Measurements from ENCODE around the gene CCDC106.

The CCDC106 gene

DNA sequence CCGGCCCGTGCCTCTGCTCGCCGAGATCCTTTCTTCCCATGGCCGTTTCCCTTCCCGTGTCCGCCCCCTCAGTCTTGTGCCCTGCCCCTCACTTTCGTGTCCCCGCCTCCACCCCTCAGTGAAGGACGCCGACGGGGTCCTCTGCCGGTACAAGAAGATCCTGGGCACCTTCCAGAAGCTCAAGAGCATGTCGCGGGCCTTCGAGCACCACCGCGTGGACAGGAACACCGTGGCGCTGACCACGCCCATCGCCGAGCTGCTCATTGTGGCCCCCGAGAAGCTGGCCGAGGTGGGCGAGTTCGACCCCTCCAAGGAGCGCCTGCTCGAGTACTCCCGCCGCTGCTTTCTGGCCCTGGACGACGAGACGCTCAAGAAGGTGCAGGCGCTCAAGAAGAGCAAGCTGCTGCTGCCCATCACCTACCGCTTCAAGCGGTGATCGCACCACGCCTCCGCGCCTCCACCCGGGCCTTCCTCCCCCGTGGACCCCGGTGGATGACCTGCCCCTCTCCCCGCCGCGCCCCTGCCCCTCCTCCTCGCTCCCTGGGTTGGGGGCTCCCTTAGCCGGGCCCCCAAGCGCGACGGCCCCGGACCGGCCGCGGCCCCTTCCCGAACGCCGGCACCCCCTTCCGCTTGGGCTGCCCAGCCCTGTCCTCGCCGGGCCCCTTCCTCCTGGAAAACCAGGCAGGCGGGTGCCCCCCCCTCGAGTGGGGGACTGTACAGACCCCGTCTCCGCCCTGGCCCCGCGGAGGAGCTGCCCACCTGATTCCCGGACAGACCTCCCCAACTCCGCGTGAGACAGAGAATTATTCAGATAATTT is 4.5 kb downstream of the CCDC106 start:
- DNase-seq, result no peak

DNA sequence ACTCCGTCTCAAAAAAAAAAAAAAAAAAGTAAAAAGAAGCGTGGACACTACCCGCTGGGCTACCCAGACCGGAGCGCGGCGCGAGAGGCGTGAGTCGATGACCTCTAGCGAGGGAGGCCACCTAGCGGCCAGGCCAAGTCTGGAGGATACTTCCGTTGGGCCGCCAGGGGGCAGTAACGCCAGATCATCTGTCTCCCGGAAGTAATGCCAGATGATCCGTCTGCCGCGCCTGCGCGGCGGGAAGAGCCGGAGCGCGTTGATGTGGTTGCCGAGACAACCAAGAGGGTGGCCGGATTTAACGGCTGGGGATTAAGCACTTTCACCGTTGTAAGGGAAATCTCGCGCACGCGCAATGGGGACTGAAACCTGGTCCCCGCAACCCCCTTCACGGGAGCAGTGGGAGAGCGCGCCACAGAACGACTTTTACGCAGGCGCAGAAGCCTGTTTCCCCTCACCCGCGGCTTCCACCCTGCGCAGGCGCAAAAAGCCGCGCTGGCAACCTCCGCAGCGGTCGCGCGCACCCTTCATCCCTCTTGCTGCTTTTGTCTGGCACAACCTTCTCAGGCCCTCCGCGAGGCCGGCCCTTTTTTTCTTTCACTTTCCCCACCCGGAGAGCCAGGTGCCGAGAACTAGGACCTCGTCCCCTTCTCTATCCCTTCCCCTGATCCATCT is 5.8 kb downstream of the CCDC106 start:
- peak; percentile 98 to 99 for DNase-seq

DNA sequence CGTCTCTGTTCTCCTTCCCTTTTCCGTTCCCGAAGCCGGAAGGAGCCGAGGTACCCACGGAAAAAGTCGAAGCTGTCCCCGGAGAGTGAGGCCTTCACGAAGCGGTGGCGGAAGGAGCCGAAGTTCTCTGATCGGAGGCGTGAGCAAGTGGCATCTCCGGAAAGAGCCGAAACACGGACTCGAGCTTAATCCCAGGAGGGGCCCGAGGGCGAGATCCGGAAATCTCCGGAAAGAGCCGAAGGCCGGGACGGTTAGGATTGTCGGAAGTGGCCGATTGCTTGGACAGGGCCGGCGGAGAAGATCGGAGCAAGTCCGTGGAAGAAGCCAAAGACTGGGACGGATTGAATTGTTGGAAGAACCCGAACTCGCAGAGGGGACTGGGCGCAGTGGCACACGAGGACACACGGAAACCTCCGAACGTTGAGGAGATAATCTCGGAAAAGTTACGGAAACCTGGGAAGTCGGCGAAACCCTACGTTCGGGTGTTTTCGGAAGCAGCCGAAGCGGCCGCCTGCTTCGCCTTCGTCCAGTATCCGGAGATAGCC is 6.4 kb downstream of the CCDC106 start:
- DNase-seq, result peak; percentile 98

DNA sequence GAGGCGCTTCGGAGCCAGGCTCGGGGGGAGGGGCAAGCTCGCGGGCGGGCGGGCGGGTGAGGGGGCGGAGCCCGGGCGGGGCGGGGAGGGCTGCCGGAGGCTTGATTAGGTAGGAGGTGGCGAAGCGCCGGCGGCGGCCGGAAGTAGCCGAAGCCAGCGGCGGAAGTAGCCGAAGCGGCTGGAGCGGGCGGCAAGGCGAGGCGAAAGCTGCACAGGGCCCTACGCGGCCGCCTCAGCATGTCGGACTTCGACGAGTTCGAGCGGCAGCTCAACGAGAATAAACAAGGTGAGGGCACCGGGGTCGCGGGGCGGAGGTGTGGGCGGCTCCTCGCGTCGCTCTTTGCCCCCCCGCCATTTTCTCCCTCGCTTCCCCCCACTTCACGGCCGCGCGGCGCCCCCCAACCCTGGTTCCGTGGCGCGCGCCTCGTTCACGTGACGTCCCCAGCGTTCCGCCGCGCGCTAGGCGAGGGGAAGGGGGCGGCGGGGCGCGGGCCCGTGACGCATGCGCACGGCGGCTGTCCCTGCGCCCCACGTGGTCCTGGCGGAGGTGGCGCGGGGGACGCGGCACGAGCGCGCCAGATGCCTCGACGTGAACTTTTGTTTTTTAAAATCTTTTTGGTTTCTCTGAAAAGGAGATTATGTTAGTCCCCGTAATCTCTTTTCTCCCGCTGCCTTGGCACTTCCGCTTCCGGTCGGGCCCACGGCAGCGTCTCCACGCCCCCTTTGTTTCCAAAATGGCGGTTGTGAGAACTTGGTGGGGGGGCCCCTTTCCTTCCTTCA is 7.0 kb downstream of the CCDC106 start, which contains the start of gene U2AF2:
U2AF2 (plus strand) TSS at position 168 of the 780 bp plus-strand sequence; CDS start at position 238, 70 bp downstream.
- peak; percentile 66 to 91 for DNase-seq

DNA sequence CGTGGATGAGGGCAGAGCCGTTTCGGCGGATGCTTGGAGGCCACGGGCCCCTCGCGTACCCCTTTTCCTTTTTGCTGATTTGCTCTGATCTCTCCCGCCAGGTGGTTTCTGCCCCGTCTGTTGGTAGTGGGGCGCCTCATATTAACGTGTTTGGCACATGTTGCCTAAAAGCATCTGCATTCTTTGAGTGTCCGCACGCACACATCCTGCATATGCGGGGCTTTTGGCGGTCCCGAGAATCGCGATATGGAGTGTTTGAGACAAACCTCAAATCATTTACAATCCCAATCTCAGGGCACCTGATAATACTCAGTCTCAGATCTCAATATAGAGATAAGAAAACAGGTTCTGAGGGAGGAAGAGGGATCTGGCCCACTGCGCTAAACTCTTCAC is 7.6 kb downstream of the CCDC106 start:
- DNase-seq, result no peak

DNA sequence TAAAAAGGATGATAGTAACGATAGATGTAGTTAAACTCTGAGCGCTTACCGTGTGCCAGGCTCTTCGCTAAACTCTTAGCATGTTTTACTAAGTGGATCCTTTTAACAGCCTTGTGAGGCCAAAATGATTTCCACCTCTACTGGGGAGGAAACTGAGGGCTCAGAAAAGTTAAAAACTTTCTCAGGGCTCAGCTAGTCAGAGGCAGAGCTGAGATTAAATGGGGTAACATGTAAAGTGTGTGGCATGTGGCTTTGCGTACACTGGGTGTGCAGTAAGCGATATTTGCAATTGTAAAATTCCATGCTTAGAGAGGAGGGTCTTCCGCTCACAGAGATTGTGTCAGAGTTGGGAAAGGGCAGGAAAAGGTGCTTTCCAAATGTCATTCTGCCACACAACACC is 8.5 kb downstream of the CCDC106 start:
- DNase-seq, result no peak

DNA sequence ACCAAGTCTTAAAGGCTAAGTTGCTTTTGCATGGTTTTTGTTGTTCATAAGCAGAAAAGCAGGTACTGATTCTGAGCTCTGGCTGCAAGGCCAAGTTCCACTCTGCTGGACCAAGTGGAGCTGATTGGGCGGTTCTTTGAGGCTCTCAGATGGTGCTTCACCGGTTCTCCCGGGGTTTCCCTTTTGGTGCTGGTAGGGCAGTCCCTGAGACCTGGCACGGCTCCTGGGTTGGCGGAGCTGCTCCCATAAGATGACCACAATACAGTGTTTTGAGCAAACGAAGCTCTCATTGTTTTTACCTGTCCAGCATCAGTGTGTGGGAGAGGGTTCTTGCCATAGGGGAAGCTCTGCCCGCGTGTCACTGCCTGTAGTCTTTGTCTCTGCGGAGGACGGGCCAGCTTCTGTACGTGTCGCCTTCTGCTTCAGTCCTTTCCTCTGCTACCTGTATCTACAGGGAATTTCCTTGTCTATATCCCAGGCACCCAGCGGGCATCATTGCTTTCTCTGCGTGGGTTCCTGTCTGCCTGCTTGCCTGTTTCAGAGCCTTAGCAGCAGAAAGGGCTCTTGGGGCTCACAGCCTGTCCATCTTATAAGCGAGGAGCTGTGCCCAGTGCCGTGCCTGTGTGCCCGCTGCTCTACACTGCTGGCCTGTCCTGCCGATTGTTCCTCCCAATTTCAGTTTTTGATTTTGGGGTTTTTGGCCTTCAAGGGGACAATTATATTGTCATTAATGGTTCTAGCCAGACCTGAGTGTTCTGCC is 9.2 kb downstream of the CCDC106 start:
- no peak for DNase-seq

DNA sequence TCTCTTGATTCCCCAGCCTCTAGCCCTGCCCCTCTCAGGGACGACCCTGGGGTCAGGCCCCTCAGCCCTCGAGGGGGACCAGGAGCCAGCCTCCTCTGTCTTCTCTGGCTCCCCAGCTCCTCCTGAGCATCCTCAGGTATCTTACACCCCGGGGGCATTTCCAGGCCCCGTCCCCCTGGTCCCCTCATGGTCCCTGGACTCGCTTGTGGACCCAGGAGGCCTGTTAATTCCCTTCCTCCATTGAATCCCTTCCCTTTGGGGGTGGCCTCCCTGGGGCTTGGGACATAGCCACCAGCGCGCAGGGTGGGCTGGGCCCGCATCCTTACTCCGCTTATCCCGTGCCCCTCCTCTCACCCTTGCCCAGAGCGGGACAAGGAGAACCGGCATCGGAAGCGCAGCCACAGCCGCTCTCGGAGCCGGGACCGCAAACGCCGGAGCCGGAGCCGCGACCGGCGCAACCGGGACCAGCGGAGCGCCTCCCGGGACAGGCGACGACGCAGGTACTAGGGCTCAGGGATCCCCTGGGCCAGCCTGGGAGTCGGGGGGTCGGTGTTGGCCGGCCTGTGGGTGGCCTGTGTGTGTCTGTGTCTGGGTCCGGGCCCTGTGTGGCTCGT is 10.9 kb downstream of the CCDC106 start:
- no peak for DNase-seq

DNA sequence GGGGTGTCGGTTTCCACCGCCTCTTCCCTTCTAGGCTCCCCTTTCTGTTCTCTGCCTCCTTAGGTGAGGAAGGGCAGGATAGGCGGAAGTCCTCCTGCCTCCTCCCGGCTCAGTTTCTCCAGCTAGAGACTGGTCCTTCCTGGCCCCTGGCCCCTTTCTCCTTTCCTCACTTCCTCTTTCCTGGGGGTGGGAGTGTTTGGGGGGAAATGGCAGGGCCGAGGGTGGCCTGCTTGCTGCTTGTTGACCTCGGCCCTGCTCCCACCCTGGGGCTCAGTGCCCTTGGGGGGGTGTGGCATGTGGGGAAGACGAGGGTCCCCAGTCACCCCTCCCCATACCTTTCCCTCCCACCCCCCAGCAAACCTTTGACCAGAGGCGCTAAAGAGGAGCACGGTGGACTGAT is 11.8 kb downstream of the CCDC106 start:
- DNase-seq, result no peak

DNA sequence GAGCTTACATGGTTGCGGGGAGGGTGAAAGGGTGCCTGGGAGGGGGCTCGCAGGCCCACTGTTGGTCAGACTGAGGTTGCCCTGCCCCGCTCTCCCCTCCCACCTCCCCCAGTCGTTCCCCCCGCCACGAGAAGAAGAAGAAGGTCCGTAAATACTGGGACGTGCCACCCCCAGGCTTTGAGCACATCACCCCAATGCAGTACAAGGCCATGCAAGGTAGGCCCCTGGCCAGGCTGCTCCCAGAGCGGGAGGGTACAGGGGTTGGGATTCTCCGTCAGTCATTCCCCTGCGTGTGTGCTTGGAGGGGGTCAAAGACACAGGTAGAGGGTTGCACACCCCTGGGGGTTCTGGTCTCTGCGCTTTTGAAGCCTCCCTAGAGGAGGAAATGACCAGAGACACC is 12.4 kb downstream of the CCDC106 start:
- DNase-seq, result no peak

DNA sequence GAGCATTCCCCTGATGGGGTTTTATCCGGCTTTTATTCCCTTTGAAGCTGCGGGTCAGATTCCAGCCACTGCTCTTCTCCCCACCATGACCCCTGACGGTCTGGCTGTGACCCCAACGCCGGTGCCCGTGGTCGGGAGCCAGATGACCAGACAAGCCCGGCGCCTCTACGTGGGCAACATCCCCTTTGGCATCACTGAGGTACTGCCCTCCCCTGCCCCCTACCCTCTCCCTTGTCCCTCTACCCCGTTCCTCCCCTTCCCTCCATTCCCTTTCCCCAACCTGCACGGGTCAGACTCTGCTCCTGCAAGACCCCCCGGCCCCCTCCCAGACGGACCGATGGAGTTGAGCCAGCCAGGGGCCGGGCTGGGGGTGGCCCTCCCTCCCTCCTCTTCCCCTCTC is 13.0 kb downstream of the CCDC106 start:
- no peak for DNase-seq

DNA sequence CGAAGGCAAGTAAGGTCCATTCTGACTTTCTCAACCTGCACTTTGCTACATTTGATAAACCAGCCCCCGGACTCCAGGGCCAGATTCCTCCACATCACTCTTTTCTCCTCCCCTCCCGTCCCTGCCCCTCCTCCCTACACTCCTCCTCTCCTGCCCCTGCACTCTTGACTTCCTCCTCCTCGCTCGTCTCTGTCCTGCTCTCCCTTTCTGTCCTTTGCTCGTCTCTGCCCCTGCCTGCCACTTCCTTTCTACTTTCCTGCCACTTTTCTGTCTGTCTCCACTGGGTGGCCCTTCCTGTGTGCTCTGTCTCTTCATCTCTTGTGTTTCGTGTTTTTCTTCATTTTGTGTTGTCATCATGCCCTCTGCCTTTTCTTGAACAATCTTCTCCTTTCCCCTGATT is 13.8 kb downstream of the CCDC106 start:
- DNase-seq, result no peak

DNA sequence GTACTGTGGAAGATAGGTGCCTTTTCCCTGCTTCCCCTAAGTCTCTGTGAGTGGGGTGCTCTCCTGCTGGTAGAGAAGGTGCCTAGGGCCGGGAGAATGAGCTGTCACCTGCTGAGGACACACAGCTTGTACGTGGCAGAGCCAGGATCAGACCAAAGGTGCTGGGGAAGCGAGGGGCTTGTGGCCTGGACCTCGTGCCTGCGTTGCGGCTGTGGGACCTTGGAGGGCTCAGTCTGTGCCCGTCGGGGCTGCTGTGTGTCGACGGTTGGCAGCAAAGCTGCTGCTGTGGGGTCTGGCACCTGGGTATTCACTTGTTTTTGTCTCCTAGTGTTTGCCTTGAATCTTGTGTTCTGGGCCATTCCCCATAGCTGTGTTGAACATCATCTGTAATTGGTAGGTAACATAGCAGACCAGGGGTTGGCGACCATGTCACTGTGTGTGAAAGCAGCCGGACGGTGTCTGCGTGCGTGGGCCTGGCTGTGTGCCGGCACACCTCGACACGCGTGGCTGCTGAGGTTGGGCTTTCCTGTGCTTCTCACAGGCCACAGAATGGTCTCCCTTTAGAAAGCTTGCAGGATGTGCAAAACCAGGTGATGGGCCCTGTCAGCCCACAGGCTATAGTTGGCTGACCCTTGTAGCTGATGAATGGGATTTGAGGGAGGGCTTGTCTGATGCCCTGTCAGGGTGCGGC is 16.0 kb downstream of the CCDC106 start:
- no peak for DNase-seq

DNA sequence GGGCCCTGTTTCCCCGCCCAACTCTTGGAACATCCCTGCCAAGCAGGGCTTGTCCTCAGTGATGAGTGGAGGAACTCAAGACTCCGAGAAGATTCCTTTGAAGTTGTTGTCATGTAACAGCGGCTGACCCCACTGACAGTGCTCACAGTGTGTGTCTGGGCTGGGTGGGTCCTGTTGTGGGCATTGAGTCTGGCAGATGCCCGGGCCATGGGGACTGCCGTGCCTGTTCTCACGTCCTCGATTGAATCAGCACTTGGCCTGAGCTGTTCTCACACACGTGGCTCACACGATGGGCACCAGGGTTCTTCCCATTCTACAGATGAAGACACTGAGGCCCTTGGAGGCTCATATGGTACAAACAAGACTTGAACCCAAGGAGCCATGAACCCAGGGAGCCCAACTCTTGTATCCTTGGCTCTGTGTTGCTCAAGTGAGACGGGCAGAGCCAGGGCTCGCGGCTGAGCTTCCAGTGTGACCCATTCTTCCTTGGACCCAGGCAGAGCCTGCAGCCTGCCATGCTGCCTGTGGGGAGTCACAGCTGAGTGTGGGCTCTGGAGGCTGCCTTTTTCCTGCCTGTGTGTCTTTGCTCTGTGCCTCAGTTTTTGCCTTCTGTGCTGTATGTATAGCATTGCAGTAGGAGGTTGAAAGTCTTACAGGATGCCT is 18.5 kb downstream of the CCDC106 start:
- no peak for DNase-seq

DNA sequence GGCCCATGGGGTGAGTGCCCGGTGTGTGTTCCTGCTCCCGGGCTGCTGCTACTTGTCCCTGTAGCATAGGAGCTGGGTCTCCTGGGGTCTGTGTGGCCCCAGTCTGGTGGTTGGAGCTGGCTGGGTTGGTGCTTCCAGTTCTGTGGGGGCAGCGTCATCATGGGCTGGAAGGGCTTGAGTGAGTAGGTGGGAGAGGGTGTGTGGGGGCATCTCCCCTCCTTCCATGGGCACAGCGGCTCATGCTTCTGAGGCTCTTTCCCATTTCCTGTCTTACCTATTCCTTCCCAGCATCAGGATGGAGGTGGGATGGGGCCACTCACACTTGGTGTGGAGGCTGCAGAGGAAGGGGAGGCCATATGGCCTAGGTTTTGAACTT is 19.0 kb downstream of the CCDC106 start:
- DNase-seq, result no peak

DNA sequence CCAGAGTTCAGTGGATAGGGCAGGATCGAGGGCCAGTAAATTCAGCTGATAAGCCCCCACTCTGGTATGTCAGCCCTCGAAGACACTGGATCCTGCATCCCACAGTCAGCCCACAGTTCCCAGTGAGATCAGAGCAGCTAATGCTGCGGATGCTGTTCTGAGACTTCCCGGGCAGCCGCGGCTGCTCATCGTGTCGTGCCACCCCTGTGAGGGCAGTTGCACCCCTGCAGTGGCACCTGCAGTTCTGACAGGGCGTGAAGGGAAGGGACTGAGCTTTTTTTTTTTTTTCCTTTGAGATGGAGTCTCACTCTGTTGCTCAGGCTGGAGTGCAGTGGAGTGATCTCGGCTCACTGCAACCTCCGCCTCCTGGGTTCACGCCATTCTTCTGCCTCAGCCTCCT is 19.5 kb downstream of the CCDC106 start:
- no peak for DNase-seq

DNA sequence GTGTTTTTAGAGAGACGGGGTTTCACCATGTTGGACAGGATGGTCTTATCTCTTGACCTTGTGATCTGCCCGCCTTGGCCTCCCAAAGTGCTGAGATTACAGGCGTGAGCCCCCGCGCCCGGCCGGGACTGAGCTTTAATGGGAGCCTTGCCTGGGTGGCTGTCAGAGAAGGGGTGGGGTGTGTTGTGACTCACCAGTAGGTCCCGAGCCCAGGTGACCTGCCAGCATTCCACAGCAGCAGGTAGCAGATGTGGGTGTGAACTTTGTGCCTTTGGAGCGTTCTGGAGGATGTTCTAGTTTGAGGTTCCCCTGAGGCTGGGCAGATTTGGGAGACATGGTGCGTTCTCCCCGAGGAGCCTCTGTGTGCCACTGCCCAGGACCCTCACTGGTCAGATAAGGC is 19.9 kb downstream of the CCDC106 start:
- no peak for DNase-seq

DNA sequence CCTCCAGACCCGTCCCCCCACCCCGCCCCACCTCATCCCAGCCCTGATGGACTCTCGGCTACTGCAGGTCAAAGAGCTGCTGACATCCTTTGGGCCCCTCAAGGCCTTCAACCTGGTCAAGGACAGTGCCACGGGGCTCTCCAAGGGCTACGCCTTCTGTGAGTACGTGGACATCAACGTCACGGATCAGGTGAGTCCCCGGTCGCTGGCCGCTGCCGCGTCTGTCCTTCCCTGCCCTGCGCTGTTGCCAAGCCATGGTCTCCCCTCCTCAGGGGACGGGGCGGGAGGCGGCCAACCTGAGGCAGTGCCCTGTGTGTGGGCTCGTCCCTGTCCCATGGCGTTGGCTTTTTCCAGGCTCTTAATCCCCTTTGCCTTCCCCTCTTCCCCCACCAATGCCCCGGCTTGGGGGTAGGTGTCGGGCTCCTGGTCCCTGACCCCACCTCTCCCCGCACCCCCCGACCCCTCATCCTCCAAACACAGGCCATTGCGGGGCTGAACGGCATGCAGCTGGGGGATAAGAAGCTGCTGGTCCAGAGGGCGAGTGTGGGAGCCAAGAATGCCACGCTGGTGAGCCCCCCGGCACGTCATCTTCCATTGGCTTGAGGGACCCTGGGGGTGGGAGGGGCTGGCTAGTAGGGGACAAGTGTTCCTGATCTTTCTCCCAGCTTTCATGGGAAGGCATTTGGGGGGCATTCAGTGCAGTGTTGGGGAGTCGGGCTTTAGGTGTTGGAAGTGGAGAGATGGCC is 20.8 kb downstream of the CCDC106 start:
- DNase-seq, result no peak

DNA sequence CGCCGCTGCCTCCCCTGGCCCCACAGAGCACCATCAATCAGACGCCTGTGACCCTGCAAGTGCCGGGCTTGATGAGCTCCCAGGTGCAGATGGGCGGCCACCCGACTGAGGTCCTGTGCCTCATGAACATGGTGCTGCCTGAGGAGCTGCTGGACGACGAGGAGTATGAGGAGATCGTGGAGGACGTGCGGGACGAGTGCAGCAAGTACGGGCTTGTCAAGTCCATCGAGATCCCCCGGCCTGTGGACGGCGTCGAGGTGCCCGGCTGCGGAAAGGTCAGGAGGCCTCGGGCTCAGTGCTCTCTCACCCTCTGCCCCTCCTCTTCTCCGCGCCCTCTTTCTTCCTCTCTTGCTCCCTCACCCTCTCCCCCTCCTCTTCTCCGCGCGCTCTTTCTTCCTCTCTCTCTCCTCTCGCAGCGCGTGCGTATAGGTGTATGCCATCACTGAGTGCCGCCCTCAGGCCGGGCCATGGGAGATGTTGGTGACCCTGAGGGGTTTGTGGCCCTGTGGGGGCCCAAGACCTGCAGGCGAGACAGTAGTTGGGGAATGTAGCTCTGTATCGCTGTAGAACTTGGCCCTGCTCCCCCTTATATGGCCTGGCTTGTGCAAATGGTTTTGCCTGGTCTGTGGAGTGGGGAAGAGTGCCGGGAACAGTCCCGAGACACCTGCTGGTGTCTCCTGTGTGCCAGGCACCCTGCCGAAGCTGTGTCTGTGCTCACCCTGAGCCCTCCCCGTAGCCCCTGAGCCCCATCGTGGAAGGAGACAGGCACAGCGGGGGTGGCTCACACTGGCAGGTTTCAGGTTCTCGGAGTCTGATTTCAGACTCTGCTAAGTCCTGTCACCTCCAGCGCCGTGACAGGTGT is 21.6 kb downstream of the CCDC106 start:
- no peak for DNase-seq
